GM19240 (cell line): ENCODE results near the gene EPHB3.

Experiments
- DNase-seq: peaks from one replicate; pipeline ENCODE4 v3.0.0; 2011; ENCODE audit warnings: low spot score; ENCODE audit not compliant: insufficient read length

The EPHB3 gene

GRCh38 chr3:184543256-184543655, 18.3 kb upstream of the EPHB3 start:
- DNase-seq: no peak

GRCh38 chr3:184543843-184544512, 17.6 kb upstream of the EPHB3 start:
- DNase-seq: peak; percentile 71

DNA sequence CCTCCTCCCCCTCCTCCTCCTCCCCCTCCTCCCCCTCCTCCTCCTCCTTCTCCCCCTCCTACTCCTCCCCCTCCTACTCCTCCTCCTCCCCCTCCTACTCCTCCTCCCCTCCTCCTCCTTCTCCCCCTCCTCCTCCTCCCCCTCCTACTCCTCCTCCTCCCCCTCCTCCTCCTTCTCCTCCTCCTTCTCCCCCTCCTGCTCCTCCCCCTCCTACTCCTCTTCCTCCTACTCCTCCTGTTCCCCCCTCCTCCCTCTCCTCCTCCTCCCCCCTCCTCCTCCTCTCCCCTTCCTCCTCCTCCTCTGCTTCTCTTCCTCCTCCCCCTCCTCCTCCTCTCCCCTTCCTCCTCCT, 17.1 kb upstream of the EPHB3 start:
- no peak for DNase-seq

DNA sequence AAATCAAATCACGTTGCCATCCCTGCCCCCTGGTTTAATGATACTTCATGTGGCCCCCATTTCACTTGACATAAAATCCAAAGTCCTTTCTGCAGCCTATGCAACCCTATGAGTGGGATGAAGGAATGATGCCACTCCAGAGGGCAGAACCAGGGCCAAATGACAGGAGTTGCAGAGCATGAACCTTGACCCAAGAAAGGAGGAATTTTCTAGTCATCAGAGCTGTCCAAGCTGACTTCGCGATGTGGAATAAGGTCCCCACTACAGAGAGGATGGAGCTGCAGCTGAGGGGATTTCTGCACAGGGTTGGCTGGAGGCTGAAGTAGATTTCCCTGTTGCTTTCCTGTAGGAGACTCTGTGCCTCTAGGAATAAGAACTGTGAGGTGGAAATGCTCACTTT, 15.8 kb upstream of the EPHB3 start:
- no peak for DNase-seq

DNA sequence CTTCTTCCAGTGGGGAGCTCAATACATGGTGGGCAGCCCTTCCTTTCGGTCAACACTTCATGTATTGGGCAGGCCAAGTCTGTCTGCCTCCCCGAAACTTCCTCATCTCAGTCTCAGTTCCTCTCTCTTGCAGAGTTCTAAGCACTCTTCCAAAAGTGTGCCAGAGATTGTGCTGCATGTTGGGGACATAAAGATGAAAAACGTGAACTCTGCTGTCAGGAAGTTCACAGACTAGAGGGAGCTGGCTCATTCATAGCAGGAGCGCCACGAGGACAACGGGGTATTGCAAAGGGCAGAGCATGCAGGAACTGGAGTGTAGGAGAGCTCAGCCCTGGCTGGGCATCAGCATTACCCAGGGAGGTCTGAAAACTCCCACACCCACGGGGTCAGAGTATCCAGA, 15.3 kb upstream of the EPHB3 start:
- no peak for DNase-seq

- no peak for DNase-seq
Measured at GRCh38 chr3:184549796-184550577, 11.6 kb upstream of the EPHB3 start.

DNA sequence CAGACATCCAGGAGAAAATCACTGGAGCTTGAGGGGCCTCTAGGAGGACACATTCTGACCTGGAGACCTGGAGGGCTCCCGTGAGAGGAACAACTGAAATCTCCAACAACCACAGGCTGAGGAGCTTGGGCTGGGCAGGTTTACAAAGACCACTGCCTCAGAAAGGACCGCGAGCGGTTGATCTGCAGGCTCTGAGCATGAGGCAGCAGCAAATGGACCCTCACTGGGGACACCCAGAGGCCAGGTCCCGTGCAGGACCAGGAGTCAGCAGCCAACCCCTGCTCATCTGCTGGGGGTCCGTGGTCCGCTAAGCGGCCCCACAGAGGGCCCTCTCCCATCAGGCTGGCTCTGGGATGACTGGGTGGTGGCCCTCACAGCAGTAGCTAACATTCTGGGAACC, 10.5 kb upstream of the EPHB3 start:
- no peak for DNase-seq

DNA sequence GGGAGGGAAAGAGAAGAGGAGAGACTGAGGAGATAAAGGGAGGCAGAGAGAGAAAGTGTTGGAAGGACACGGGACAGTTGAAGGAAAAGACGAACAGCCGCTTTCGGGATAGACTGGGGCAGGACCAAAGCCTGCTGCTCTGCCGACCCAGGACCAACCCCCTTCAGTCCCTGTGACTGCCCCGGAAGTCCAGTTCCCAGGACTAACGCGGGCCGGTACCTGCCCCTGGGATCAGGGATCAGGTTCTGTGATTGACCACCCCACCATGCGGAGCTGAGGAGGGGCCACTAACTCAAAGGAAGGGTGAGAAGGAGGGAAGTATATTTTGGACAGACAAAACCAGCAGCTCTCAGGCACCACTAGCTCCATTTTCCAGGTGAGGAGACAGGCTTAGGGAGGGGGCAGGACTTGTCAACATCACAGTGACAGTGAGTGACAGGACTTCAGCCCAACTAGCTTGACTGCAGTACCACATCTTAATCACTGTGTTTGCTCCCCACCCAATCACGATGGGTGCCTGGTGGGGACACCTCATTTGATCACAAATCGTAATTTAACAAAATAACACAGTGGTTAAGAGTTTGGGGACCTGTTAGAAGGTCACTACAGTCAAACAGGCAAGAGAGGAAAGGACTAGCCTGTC, 9.8 kb upstream of the EPHB3 start:
- no peak for DNase-seq

DNA sequence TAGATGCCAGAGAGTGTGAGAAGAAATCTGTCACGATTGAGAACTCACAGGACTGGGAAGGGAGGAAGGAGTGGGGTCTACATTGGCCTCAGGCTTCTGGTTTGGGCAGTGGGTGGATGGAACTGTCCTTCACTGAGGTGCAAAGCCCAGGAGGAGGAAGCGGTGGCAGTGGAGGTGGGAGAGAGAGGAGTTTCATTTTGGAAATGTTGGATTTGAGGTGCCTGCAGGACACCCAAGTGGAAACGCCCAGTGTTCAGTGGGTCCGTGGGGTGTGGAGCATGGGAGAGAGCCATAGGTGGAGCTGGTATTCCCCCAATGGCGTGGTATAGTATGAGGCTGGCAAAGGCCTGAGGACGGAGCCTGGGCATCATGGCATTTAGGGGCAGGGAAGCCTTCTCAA, 9.3 kb upstream of the EPHB3 start:
- DNase-seq: no peak

DNA sequence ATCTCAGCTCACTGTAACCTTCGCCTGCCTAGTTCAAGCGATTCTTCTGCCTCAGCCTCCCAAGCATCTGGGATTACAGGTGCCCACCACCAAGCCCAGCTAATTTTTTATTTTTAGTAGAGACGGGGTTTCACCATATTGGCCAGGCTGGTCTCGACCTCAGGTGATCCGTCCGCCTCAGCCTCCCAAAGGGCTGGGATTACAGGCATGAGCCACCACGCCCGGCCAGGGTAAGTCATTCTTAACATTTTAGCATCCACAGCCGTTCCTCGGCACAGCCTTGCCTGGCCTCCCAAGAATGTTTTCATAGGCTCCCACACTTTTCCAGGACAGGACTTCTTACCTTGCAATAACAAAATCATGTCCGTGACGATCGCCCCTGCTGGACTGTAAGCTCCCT, 8.7 kb upstream of the EPHB3 start:
- DNase-seq: no peak

- DNase-seq: no peak
Measured at GRCh38 chr3:184553385-184553784, 8.2 kb upstream of the EPHB3 start.

GRCh38 chr3:184554461-184554860, 7.1 kb upstream of the EPHB3 start:
- DNase-seq: no peak

GRCh38 chr3:184556582-184557347, 4.8 kb upstream of the EPHB3 start:
- no peak for DNase-seq

GRCh38 chr3:184557348-184557950, 4.1 kb upstream of the EPHB3 start:
- DNase-seq: no peak

- DNase-seq: no peak
Measured at GRCh38 chr3:184558726-184559125, 2.9 kb upstream of the EPHB3 start.

- no peak for DNase-seq
Measured at GRCh38 chr3:184559336-184559735, 2.2 kb upstream of the EPHB3 start.

DNA sequence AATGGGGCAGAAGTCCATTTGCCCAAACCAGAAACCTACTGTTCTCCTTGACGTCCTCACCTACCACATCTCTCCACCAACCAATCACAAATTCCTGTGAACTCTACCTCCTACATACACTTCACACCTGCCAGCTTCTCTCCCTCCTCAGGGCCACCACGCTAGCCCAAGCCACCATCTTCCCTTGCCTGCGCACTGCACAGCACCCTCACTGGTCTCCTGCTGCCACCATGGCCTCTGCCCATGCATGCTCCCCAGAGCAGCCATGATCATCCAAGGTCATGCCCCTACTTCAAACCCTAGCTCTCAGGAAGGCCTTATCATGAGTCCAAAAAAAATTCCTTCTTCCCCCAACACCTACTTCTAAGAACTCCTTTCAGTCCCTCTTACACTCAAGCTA, 1.1 kb upstream of the EPHB3 start:
- DNase-seq: no peak

- DNase-seq: no peak
Measured at GRCh38 chr3:184561913-184562877, 610 bp downstream of the EPHB3 start.

DNA sequence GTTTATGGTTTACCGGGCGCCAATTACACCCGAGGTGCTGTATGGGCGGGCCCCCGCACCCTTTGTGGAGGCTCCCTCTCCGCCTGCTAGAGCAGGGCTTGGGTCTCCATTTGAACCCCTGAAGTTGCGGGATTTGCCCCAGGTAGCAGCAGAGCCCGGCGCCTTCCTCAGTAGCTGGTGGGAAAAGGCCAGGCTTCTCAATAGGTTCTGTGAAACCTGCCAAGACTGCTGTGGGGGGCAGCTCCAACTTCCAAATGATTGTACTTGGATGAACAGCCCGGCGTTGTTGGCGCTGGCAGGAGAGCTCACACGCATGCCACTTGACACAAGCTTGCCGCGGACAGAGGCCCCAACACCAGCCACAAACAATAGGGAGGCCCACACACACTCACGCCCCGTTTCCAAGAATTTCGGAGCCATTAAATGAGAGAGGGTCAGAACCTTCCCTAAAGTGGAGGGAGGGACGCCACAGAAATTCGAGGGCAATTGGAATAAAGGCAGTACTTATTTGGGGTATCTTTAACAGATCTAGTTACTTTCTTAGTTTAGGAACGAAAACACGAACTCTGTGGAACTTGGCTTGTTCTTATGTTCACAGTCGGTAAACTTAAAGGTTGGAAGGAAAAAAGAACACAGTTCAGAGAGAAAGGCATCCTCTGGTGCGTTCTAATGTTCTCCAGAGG, 1.4 kb downstream of the EPHB3 start:
- DNase-seq: no peak

DNA sequence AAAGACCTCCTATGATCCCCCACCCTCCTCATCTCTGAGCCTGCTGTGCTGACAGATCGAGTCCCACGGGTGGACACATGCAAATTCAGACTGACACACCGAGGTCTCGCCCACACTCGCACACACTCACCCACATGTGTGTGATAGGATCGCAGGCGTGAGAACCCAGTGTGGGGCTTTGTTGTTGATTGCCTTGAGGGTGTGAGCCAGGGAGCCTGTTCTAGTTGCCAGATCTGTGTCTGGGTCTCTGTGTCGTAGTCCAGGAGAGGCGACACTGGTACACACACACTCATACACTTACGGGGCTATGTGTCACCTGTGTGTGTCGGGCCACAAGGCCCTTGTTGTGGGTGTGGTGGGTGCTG, 2.0 kb downstream of the EPHB3 start:
- no peak for DNase-seq
